B cell (primary cell): ENCODE measurements around the gene MLXIPL. TPM values are rescaled to one million over a fixed set of nuclear protein-coding genes. Genes with fewer than 3 reads are reported as not detected.
"Not testable (repeated sequence)": the region's sequence is repeated elsewhere in the genome, so short reads cannot be mapped to it uniquely, and the experiment has no call there.

Experiments used
- ATAC-seq: fragments of 200-7000 bp; cut with Tn5 transposase; one replicate; pipeline ENCODE4 v1.10.0; 2021; ENCODE audit warnings: low read depth, mild to moderate bottlenecking, moderate number of reproducible peaks, moderate library complexity
- CTCF ChIA-PET: fragments of 350-600 bp; sonication (Branson Sonifier 250); formaldehyde crosslinking; loops from one replicate; lab custom pipeline; 2021; ENCODE audit warnings: antibody characterized with exemption, inconsistent platforms; lab: Charles Lee
- POLR2A ChIA-PET: fragments of 350-600 bp; sonication (Branson Sonifier 250); formaldehyde crosslinking; loops from one replicate; lab custom pipeline; 2021; ENCODE audit warnings: antibody characterized with exemption; lab: Charles Lee
- DNase-seq: peaks from one replicate; pipeline ENCODE4 v3.0.0; 2013
- H2AFZ ChIP-seq: 2 replicates; pipeline ENCODE4 v1.6.1; 2012; ENCODE audit warnings: mild to moderate bottlenecking, low read depth, low read length; ENCODE audit not compliant: insufficient read depth, poor library complexity, severe bottlenecking
- H3K27ac ChIP-seq, 2 donors: 1 replicate in 1 of 2; 2 replicates in 1 of 2; pipeline ENCODE4 v1.5.1; 2012 to 2013; ENCODE audit warnings: low read length in 2 of 2, mild to moderate bottlenecking in 2 of 2, moderate library complexity in 1 of 2
- H3K27me3 ChIP-seq, 4 experiments: fragments of 200-600 bp in 1 of 4; sonication (generic) in 1 of 4; replicated peaks in 1 of 4; 1 replicate in 2 of 4; 2 replicates in 2 of 4; pipeline versions ENCODE4 v1.6.1 to v1.7.0; 2013 to 2016; ENCODE audit warnings: low read length in 3 of 4, mild to moderate bottlenecking in 2 of 4, mixed read lengths in 1 of 4, moderate library complexity in 1 of 4; ENCODE audit not compliant: insufficient read depth in 4 of 4, control insufficient read depth in 3 of 4; ENCODE audit errors: control extremely low read depth in 1 of 4
- H3K36me3 ChIP-seq, 2 experiments: replicated peaks in 1 of 2; 1 replicate in 1 of 2; 2 replicates in 1 of 2; pipeline versions ENCODE4 v1.6.1 to v1.7.1; 2013; ENCODE audit warnings: low read length in 1 of 2; ENCODE audit not compliant: insufficient read depth in 2 of 2, control insufficient read depth in 1 of 2; ENCODE audit errors: control extremely low read depth in 1 of 2, extremely low read depth in 1 of 2
- H3K4me1 ChIP-seq, 2 donors: fragments of 200-600 bp in 1 of 2; sonication (generic) in 1 of 2; 1 replicate in 1 of 2; 2 replicates in 1 of 2; pipeline versions ENCODE4 v1.5.1 to v1.6.1; 2013 to 2017; ENCODE audit warnings: low read length in 2 of 2; ENCODE audit not compliant: control insufficient read depth in 2 of 2, insufficient read depth in 2 of 2
- H3K4me2 ChIP-seq: replicated peaks from 2 replicates; pipeline ENCODE3; 2012; ENCODE audit warnings: mild to moderate bottlenecking, low read depth, low read length; ENCODE audit not compliant: poor library complexity, severe bottlenecking
- H3K4me3 ChIP-seq, 5 experiments: fragments of 200-600 bp in 1 of 5; sonication (generic) in 1 of 5; 1 replicate in 3 of 5; 2 replicates in 2 of 5; pipeline versions ENCODE4 v1.5.1 to v1.7.0; 2011 to 2016; ENCODE audit warnings: low read length in 4 of 5, mild to moderate bottlenecking in 4 of 5, low read depth in 2 of 5, control low read depth in 1 of 5, moderate library complexity in 1 of 5; ENCODE audit not compliant: insufficient read depth in 1 of 5; ENCODE audit errors: control extremely low read depth in 1 of 5, extremely low read depth in 1 of 5
- H3K79me2 ChIP-seq: fragments of 200-600 bp; sonication (generic); one replicate; pipeline ENCODE4 v1.6.0; 2016; ENCODE audit warnings: low read length; ENCODE audit not compliant: control insufficient read depth, insufficient read depth
- H3K9ac ChIP-seq: fragments of 200-600 bp; sonication (generic); 2 replicates; pipeline ENCODE4 v1.6.1; 2017; ENCODE audit warnings: mild to moderate bottlenecking, low read length, moderate library complexity
- H3K9me3 ChIP-seq, 3 donors: one replicate each; pipeline versions ENCODE4 v1.6.1 to v1.7.1; 2013; ENCODE audit warnings: low read length in 2 of 3; ENCODE audit not compliant: control insufficient read depth in 2 of 3, insufficient read depth in 1 of 3; ENCODE audit errors: control extremely low read depth in 1 of 3
- H4K20me1 ChIP-seq: 2 replicates; pipeline ENCODE4 v1.6.0; 2012; ENCODE audit warnings: mild to moderate bottlenecking, low read length; ENCODE audit not compliant: insufficient read depth, control insufficient read depth, poor library complexity, severe bottlenecking
- H3K27ac Mint-ChIP-seq: one replicate; pipeline ENCODE4 v1.8.0; 2021; ENCODE audit warnings: mixed read lengths
- H3K27me3 Mint-ChIP-seq: one replicate; pipeline ENCODE4 v1.8.0; 2021; ENCODE audit warnings: mixed read lengths
- H3K4me1 Mint-ChIP-seq: one replicate; pipeline ENCODE4 v1.8.0; 2021; ENCODE audit warnings: mixed read lengths
- H3K4me3 Mint-ChIP-seq: one replicate; pipeline ENCODE4 v1.8.0; 2021; ENCODE audit warnings: mixed read lengths
- H3K9me3 Mint-ChIP-seq: one replicate; pipeline ENCODE4 v1.8.0; 2022; ENCODE audit warnings: mixed read lengths; ENCODE audit not compliant: insufficient read depth
- CTCF ChIP-seq: fragments of 200-600 bp; IDR thresholded peaks from one replicate; pipeline ENCODE4 v1.8.0; 2022; ENCODE audit warnings: antibody characterized with exemption, mild to moderate bottlenecking
- EZH2 ChIP-seq: IDR thresholded peaks from 2 replicates; pipeline ENCODE4 v1.6.1; 2012; ENCODE audit warnings: borderline replicate concordance, low read depth, mild to moderate bottlenecking, moderate library complexity, low read length; ENCODE audit not compliant: insufficient read depth, poor library complexity, severe bottlenecking
- WGBS: methylation state at CpG from one replicate; pipeline ENCODE4 v1.1.5; 2013; ENCODE audit warnings: missing lambda C conversion rate; ENCODE audit not compliant: insufficient coverage; 5-methylcytosine and 5-hydroxymethylcytosine counted together
- intact Hi-C: fragments of 100-400 bp; cut with micrococcal nuclease; formaldehyde crosslinking; loops from one replicate; pipeline ENCODE4 v1.10.0; 2022
- polyA plus RNA-seq: library from polyadenylated mRNA; depleted of rRNA; stranded (reverse); fragments of >200 nt; gene quantifications from 2 replicates; pipeline ENCODE4 v1.2.3, GENCODE V29; 2012
- total RNA-seq, 2 donors: library from RNA; stranded (reverse); fragments of 120-200 nt in 1 of 2; gene quantifications; 1 replicate in 1 of 2; 2 replicates in 1 of 2; pipeline versions ENCODE4 v1.2.3 to v1.2.4, GENCODE V29; 2013 to 2022

Gene MLXIPL
- total and polyA plus RNA-seq, 2 donors (not counting 1 experiment from before 2014, with no cell fraction given) = not detected

DNA sequence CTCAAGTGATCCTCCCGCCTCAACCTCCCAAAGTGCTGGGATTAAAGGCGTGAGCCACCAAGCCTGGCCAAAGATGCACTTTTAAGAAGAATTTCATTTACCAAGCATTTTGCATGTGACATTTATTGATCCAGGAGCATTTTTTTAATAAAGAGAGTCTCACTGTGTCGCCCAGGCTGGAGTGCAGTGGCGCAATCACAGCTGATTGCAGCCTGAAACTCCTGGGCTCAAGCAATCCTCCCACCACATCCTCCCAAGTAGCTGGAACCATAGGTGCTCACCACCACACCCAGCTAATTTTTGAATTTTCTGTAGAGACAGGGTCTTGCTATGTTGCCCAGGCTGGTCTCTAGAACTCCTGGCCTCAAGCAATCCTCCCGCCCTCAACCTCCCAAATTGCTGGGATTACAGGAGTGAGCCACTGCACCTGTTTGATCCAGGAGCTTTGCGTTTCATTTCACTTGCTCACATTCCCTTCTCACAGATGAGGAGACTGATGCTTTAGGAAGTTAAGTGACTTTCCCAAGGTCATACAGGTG, 41.6 kb downstream of the MLXIPL start:
- Mint-ChIP-seq H3K4me1 (peaks cover 19% of the 10 kb centered on the region), H3K27me3 (no peaks in the 10 kb centered on the region), H3K9me3 (no peaks in the 10 kb centered on the region), H3K27ac (no peak overlapping the region), H3K4me3 (no peak overlapping the region)
- POLR2A ChIA-PET = no interaction called here
- H4K20me1 ChIP-seq = no peaks in the 10 kb centered on the region
- H3K79me2 ChIP-seq = peaks cover 4% of the 10 kb centered on the region
- no peak overlapping the region for H3K27ac ChIP-seq
- H3K4me1 ChIP-seq = peaks cover 6 to 11% of the 10 kb centered on the region in 2 donors
- H3K9ac ChIP-seq = no peak overlapping the region
- H3K9me3 ChIP-seq = no peaks in the 10 kb centered on the region
- 93% methylated on average over 4 of the region's 6 CpGs for WGBS
- no peak overlapping the region for H3K4me3 ChIP-seq
- TF ChIP-seq CTCF (no peak), EZH2 (no peak)
- H3K27me3 ChIP-seq = no peaks in the 10 kb centered on the region
- no peaks in the 10 kb centered on the region for H3K36me3 ChIP-seq
- no peak overlapping the region for H2AFZ ChIP-seq
- intact Hi-C loops = no loop called here
- no peak for DNase-seq
- H3K4me2 ChIP-seq = no peak overlapping the region
- ATAC-seq = no peak
- CTCF ChIA-PET = interaction anchor here (1.3 kb wide), 1 partner anchor 24 kb away, joined by 3 read pairs; no protein-coding TSS in a partner anchor

DNA sequence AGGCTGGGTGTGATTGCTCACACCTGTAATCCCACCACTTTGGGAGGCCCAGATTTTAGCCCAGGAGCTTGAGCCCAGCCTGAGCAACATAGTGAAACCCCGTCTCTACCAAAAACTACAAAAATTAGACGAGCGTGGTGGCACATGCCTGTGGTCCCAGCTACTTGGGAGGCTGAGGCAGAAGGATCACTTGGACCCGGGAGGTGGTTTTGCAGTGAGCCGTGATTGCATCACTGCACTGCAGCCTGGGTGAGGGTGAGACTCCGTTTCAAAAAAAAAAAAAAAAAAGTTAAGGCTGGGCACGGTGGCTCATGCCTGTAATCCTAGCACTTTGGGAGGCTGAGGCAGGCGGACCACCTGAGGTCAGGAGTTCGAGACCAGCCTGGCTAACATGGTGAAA, 43.3 kb downstream of the MLXIPL start:
- intact Hi-C loops, H3K4me3 ChIP-seq, H3K9ac ChIP-seq, H2AFZ ChIP-seq, ATAC-seq, H3K27me3 ChIP-seq, H3K9me3 ChIP-seq, H3K27ac Mint-ChIP-seq, H3K4me3 Mint-ChIP-seq, H3K27me3 Mint-ChIP-seq, H3K27ac ChIP-seq, H3K36me3 ChIP-seq, DNase-seq, H4K20me1 ChIP-seq, H3K9me3 Mint-ChIP-seq, H3K4me2 ChIP-seq: not testable (repeated sequence)
- peaks cover 11 to 21% of the 10 kb centered on the region in 2 donors for H3K4me1 ChIP-seq
- POLR2A ChIA-PET = interaction anchor here (0.7 kb wide), 1 partner anchor 125 kb away, joined by 6 read pairs; no protein-coding TSS in a partner anchor
- CTCF ChIA-PET = interaction anchor here (0.9 to 1.5 kb wide), 3 partner anchors 26 to 154 kb away, joined by 3 read pairs; no protein-coding TSS in a partner anchor
- WGBS = 90% methylated on average over 4 of the region's 9 CpGs
- peaks cover 21% of the 10 kb centered on the region for H3K79me2 ChIP-seq
- peaks cover 20% of the 10 kb centered on the region for H3K4me1 Mint-ChIP-seq
